ENCODE measurements around the gene SLC35F3. TPM values are rescaled to one million over a fixed set of nuclear protein-coding genes. Genes with fewer than 3 reads are reported as not detected.

The SLC35F3 gene
- polyA plus RNA-seq, 1 donor (not counting 4 experiments of a cell fraction or from before 2014, with no cell fraction given) = 13.8 TPM

DNA sequence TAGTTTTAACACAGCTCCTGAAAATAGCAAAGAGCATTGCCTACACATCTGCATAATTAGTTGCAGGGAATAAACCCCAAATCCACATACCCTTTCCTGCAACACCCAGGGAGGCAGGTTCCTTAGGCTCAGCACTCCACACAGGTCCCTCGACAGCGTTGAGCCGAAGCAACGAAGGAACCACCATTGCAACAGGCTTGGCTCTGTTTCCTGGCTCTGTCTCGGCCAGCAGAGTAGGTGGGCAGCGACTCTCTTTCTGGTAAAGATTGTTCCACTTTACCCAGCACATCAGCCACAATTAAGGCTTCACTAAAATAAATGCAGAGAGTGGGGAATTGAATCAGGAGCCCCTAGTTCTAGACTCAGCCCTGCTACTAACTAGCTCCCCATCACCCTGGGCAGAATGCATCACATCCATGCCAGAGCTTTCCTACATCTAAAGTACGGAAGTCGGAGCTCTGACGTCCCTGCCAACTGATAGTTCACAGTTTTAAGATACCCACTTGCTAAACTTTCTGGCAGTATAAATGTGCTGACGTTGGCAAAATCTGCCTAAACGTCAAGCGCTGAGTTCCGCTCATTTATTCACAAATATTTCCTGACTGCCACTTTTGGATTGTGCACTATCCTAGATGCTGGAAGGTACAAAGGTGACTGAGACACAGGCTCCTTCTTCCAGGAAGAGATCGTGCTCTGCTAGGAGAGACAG is 389.8 kb downstream of the SLC35F3 start:
- H4K20me1 ChIP-seq (ENCODE audit: control insufficient read depth, extremely low read depth, insufficient read depth, low read length) = no peaks in the 10 kb centered on the region
- no peaks in the 10 kb centered on the region for H3K4me1 ChIP-seq (ENCODE audit: control insufficient read depth, extremely low read depth, insufficient read depth, low read length)
- H3K79me2 ChIP-seq (ENCODE audit: control insufficient read depth, insufficient read depth, low read length) = no peaks in the 10 kb centered on the region
- DNase-seq (ENCODE audit: low read depth, low spot score) (no peak), FAIRE-seq (no peak)
- H3K4me3 ChIP-seq (ENCODE audit: control insufficient read depth in 2 of 3, extremely low read depth in 1 of 3, insufficient read depth in 2 of 3, low read depth in 1 of 3, low read length in 3 of 3) = no peak overlapping the region
- H3K36me3 ChIP-seq (ENCODE audit: control insufficient read depth in 2 of 2, extremely low read depth in 1 of 2, insufficient read depth in 2 of 2, low read length in 2 of 2) = no peaks in the 10 kb centered on the region
- peaks cover 2% of the 10 kb centered on the region for H3K9me3 ChIP-seq (ENCODE audit: control insufficient read depth, low read depth, low read length)
- dilution Hi-C loops (cut with MboI; ENCODE audit: extremely low pct_ligation_motif_present, low sequenced_read_pairs) = no loop called here
- no peaks in the 10 kb centered on the region for H3K27me3 ChIP-seq (ENCODE audit: control insufficient read depth, extremely low read depth, insufficient read depth, low read length)
- H3K9me1 ChIP-seq (ENCODE audit: control insufficient read depth, extremely low read depth, insufficient read depth, low read length) = no peaks in the 10 kb centered on the region
- no peak overlapping the region for H3K27ac ChIP-seq (ENCODE audit: control insufficient read depth, insufficient read depth, low read length)
- no peak overlapping the region for H3K9ac ChIP-seq (ENCODE audit: control insufficient read depth, extremely low read depth, insufficient read depth, low read length)
- no peak for TF ChIP-seq EZH2 (IDR thresholded peaks at IDR 0.05; ENCODE audit: low read length)
- TF ChIP-seq, protein P1, sequence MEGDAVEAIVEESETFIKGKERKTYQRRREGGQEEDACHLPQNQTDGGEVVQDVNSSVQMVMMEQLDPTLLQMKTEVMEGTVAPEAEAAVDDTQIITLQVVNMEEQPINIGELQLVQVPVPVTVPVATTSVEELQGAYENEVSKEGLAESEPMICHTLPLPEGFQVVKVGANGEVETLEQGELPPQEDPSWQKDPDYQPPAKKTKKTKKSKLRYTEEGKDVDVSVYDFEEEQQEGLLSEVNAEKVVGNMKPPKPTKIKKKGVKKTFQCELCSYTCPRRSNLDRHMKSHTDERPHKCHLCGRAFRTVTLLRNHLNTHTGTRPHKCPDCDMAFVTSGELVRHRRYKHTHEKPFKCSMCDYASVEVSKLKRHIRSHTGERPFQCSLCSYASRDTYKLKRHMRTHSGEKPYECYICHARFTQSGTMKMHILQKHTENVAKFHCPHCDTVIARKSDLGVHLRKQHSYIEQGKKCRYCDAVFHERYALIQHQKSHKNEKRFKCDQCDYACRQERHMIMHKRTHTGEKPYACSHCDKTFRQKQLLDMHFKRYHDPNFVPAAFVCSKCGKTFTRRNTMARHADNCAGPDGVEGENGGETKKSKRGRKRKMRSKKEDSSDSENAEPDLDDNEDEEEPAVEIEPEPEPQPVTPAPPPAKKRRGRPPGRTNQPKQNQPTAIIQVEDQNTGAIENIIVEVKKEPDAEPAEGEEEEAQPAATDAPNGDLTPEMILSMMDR (optimal IDR thresholded peaks at IDR 0.05 in 1 of 3, IDR thresholded peaks at IDR 0.05 in 1 of 3, conservative IDR thresholded peaks at IDR 0.05 in 1 of 3; ENCODE audit: extremely low read depth in 1 of 3, insufficient read depth in 2 of 3, low read length in 3 of 3) = no peak
- no peak overlapping the region for H3K4me2 ChIP-seq (ENCODE audit: control insufficient read depth, extremely low read depth, insufficient read depth, low read depth, low read length)
- no peak overlapping the region for H2AFZ ChIP-seq (ENCODE audit: control insufficient read depth, low read length)

DNA sequence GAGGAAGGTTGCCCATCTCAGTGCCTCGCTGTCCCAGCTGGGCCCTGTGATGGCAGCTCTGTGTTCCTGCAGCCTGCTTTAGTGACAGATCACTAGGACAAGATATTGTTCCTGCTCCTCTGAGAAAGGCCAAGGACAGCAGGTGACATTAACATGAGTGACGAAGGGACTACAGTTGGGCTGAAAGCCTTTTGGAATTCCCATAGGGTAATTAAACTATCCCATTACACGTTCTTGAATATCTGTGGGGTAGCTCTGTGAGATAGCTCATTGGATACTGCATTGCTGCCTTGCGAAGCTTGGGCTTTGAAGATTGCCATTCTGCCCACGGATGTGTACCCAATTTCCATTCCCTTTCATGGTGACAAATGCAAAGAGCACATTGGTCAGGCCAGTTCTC is 390.6 kb downstream of the SLC35F3 start:
- FAIRE-seq = no peak
- DNase-seq (ENCODE audit: low read depth, low spot score) = no peak
- Histone ChIP-seq H4K20me1 (ENCODE audit: control insufficient read depth, extremely low read depth, insufficient read depth, low read length) (no peaks in the 10 kb centered on the region), H3K36me3 (ENCODE audit: control insufficient read depth in 2 of 2, extremely low read depth in 1 of 2, insufficient read depth in 2 of 2, low read length in 2 of 2) (no peaks in the 10 kb centered on the region), H2AFZ (ENCODE audit: control insufficient read depth, low read length) (no peak overlapping the region), H3K79me2 (ENCODE audit: control insufficient read depth, insufficient read depth, low read length) (no peaks in the 10 kb centered on the region), H3K27me3 (ENCODE audit: control insufficient read depth, extremely low read depth, insufficient read depth, low read length) (no peaks in the 10 kb centered on the region), H3K4me1 (ENCODE audit: control insufficient read depth, extremely low read depth, insufficient read depth, low read length) (no peaks in the 10 kb centered on the region), H3K4me2 (ENCODE audit: control insufficient read depth, extremely low read depth, insufficient read depth, low read depth, low read length) (no peak overlapping the region), H3K9me1 (ENCODE audit: control insufficient read depth, extremely low read depth, insufficient read depth, low read length) (no peaks in the 10 kb centered on the region), H3K27ac (ENCODE audit: control insufficient read depth, insufficient read depth, low read length) (no peak overlapping the region), H3K9ac (ENCODE audit: control insufficient read depth, extremely low read depth, insufficient read depth, low read length) (no peak overlapping the region), H3K4me3 (ENCODE audit: control insufficient read depth in 2 of 3, extremely low read depth in 1 of 3, insufficient read depth in 2 of 3, low read depth in 1 of 3, low read length in 3 of 3) (no peak overlapping the region), H3K9me3 (ENCODE audit: control insufficient read depth, low read depth, low read length) (peaks cover 2% of the 10 kb centered on the region)
- dilution Hi-C loops (cut with MboI; ENCODE audit: extremely low pct_ligation_motif_present, low sequenced_read_pairs) = no loop called here
- no peak for TF ChIP-seq EZH2 (IDR thresholded peaks at IDR 0.05; ENCODE audit: low read length)
- TF ChIP-seq, protein P1 (optimal IDR thresholded peaks at IDR 0.05 in 1 of 3, IDR thresholded peaks at IDR 0.05 in 1 of 3, conservative IDR thresholded peaks at IDR 0.05 in 1 of 3; ENCODE audit: extremely low read depth in 1 of 3, insufficient read depth in 2 of 3, low read length in 3 of 3) = no peak
